GM23338 (cell line): ENCODE data around the gene MICAL3. TPM values are rescaled to one million over a fixed set of nuclear protein-coding genes. Genes with fewer than 3 reads are reported as not detected.
"Not testable (repeated sequence)": the region's sequence is repeated elsewhere in the genome, so short reads cannot be mapped to it uniquely, and the experiment has no call there.

Experiments used
- ATAC-seq: fragments of 200-7000 bp; cut with Tn5 transposase; 3 replicates; pipeline ENCODE4 v1.9.1; 2020
- DNase-seq: peaks from one replicate; pipeline ENCODE4 v3.0.0-alpha.2; 2015; ENCODE audit warnings: low spot score
- H2AFZ ChIP-seq: fragments of 200-600 bp; sonication (generic); 2 replicates; pipeline ENCODE4 v1.8.0; 2016; ENCODE audit warnings: antibody characterized with exemption, mild to moderate bottlenecking, moderate library complexity
- H3F3A ChIP-seq: fragments of 200-600 bp; sonication (generic); replicated peaks from 2 replicates; pipeline ENCODE4 v1.8.0; 2017; ENCODE audit warnings: antibody characterized with exemption, mixed run types, low read depth
- H3K27ac ChIP-seq: fragments of 200-600 bp; sonication (generic); 2 replicates; pipeline ENCODE4 v1.6.1; 2016; ENCODE audit warnings: low read depth
- H3K27me3 ChIP-seq: fragments of 200-600 bp; sonication (generic); 2 replicates; pipeline ENCODE4 v1.8.0; 2016; ENCODE audit warnings: mild to moderate bottlenecking, mixed run types, moderate library complexity; ENCODE audit not compliant: insufficient read depth
- H3K36me3 ChIP-seq: fragments of 200-600 bp; sonication (generic); 2 replicates; pipeline ENCODE4 v1.8.0; 2016; ENCODE audit warnings: mild to moderate bottlenecking; ENCODE audit not compliant: insufficient read depth
- H3K4me1 ChIP-seq: fragments of 200-600 bp; sonication (generic); 2 replicates; pipeline ENCODE4 v1.8.0; 2016; ENCODE audit warnings: mild to moderate bottlenecking, moderate library complexity; ENCODE audit not compliant: insufficient read depth
- H3K4me2 ChIP-seq: fragments of 200-600 bp; sonication (generic); 2 replicates; pipeline ENCODE4 v1.7.1; 2017; ENCODE audit warnings: mixed run types
- H3K4me3 ChIP-seq: fragments of 200-600 bp; sonication (generic); 2 replicates; pipeline ENCODE4 v1.6.1; 2016; ENCODE audit warnings: mixed run types
- H3K79me2 ChIP-seq: fragments of 200-600 bp; sonication (generic); replicated peaks from 2 replicates; pipeline ENCODE4 v1.8.0; 2017; ENCODE audit warnings: mild to moderate bottlenecking; ENCODE audit not compliant: insufficient read depth
- H3K9me2 ChIP-seq: fragments of 200-600 bp; sonication (generic); 2 replicates; pipeline ENCODE4 v1.8.0; 2017; ENCODE audit not compliant: insufficient read depth
- H4K20me1 ChIP-seq: fragments of 200-600 bp; sonication (generic); replicated peaks from 2 replicates; pipeline ENCODE4 v1.8.0; 2017; ENCODE audit warnings: mild to moderate bottlenecking; ENCODE audit not compliant: insufficient read depth
- H3K27ac Mint-ChIP-seq: 2 replicates; pipeline ENCODE4 v1.8.0; 2020; ENCODE audit warnings: inconsistent platforms, mild to moderate bottlenecking, moderate library complexity, mixed read lengths
- H3K27me3 Mint-ChIP-seq: 3 replicates; pipeline ENCODE4 v1.8.0; 2022; ENCODE audit warnings: low read depth, mild to moderate bottlenecking, moderate library complexity, mixed read lengths, inconsistent platforms; ENCODE audit not compliant: insufficient read depth, poor library complexity
- H3K36me3 Mint-ChIP-seq: 3 replicates; pipeline ENCODE4 v1.8.0; 2021; ENCODE audit warnings: low read depth, mild to moderate bottlenecking, inconsistent platforms, moderate library complexity, mixed read lengths
- H3K4me1 Mint-ChIP-seq: 3 replicates; pipeline ENCODE4 v1.8.0; 2020; ENCODE audit warnings: mild to moderate bottlenecking, inconsistent platforms, mixed read lengths
- H3K4me3 Mint-ChIP-seq: 3 replicates; pipeline ENCODE4 v1.8.0; 2021; ENCODE audit warnings: moderate library complexity, mild to moderate bottlenecking, inconsistent platforms, mixed read lengths
- H3K9me3 Mint-ChIP-seq: 3 replicates; pipeline ENCODE4 v1.8.0; 2020; ENCODE audit warnings: moderate library complexity, mild to moderate bottlenecking, inconsistent platforms, mixed read lengths
- CREB1 ChIP-seq: fragments of 250-450 bp; sonication (Bioruptor Pico); IDR thresholded peaks from 2 replicates; pipeline ENCODE4 v1.5.0; 2020; ENCODE audit warnings: low read depth, mild to moderate bottlenecking, moderate library complexity
- ETS1 ChIP-seq: IDR thresholded peaks from 2 replicates; pipeline ENCODE4 v1.6.1; 2016; ENCODE audit warnings: antibody characterized with exemption
- EZH2 ChIP-seq: fragments of 200-600 bp; sonication (generic); IDR thresholded peaks from one replicate; pipeline ENCODE4 v1.8.0; 2017; ENCODE audit warnings: antibody characterized with exemption, mild to moderate bottlenecking, low read depth; ENCODE audit not compliant: unreplicated experiment
- NANOG ChIP-seq: IDR thresholded peaks from 2 replicates; pipeline ENCODE4 v1.6.1; 2016; ENCODE audit warnings: antibody characterized with exemption, borderline replicate concordance
- POLR2AphosphoS5 ChIP-seq: IDR thresholded peaks from 2 replicates; pipeline ENCODE4 v1.6.1; 2016; ENCODE audit warnings: antibody characterized with exemption, low read depth
- ZNF114 ChIP-seq: fragments of 250-450 bp; sonication (Bioruptor Pico); IDR thresholded peaks from 2 replicates; pipeline ENCODE4 v1.5.0; 2020; ENCODE audit warnings: mild to moderate bottlenecking, moderate library complexity
- ZNF331 ChIP-seq: fragments of 250-450 bp; sonication (Bioruptor Pico); IDR thresholded peaks from 2 replicates; pipeline ENCODE4 v1.5.0; 2020; ENCODE audit warnings: low read depth, mild to moderate bottlenecking, moderate library complexity
- polyA plus RNA-seq: library from polyadenylated mRNA; unstranded; fragments of >200 nt; fragmentation: Nextera tagmentation; extraction: Ambion mirVana; gene quantifications from 2 replicates; pipeline ENCODE4 v1.2.1, GENCODE V29; 2016
- total RNA-seq: library from RNA; depleted of rRNA; stranded (reverse); fragments of >200 nt; shearing (Covaris generic); gene quantifications from 2 replicates; pipeline ENCODE4 v1.2.3, GENCODE V29; 2014

Gene MICAL3
- total and polyA plus RNA-seq, 2 experiments from 2014 or later, result 10.1 to 33.9 TPM

GRCh38 chr22:17994424-17995108 lies 29.8 kb downstream of the MICAL3 start (continued):
- no peak for TF ChIP-seq EZH2
- no peak for TF ChIP-seq ZNF331 (CRISPR knock-in tag)
- no peak for TF ChIP-seq ETS1

- peaks cover 45% of the 10 kb centered on the region for H4K20me1 ChIP-seq
- not testable (repeated sequence) for H3K36me3 ChIP-seq, H3K4me3 Mint-ChIP-seq, H3K27me3 ChIP-seq, H3K36me3 Mint-ChIP-seq, H3K27ac Mint-ChIP-seq, DNase-seq, H3F3A ChIP-seq, H3K9me2 ChIP-seq, H3K4me3 ChIP-seq, H3K4me2 ChIP-seq, H2AFZ ChIP-seq, ATAC-seq, H3K27ac ChIP-seq, H3K9me3 Mint-ChIP-seq
- Mint-ChIP-seq H3K4me1 (peaks cover 48% of the 10 kb centered on the region), H3K27me3 (peaks cover 19% of the 10 kb centered on the region)
- H3K79me2 ChIP-seq, result peaks cover 97% of the 10 kb centered on the region
- H3K4me1 ChIP-seq, result peaks cover 12% of the 10 kb centered on the region; the same call in 1 of the 2 replicates
Observed at GRCh38 chr22:17992976-17993375, 31.4 kb downstream of the MICAL3 start.

- H3K4me3 ChIP-seq, H3K27me3 ChIP-seq, H3F3A ChIP-seq, H3K36me3 ChIP-seq, H3K9me3 Mint-ChIP-seq, H2AFZ ChIP-seq, DNase-seq, H3K4me2 ChIP-seq, ATAC-seq, H3K4me3 Mint-ChIP-seq, H3K9me2 ChIP-seq, H3K27ac Mint-ChIP-seq, H3K36me3 Mint-ChIP-seq, H3K27ac ChIP-seq: not testable (repeated sequence)
- H3K79me2 ChIP-seq, result peaks cover 98% of the 10 kb centered on the region
- peaks cover 19% of the 10 kb centered on the region for H3K27me3 Mint-ChIP-seq
- peaks cover 12% of the 10 kb centered on the region for H3K4me1 ChIP-seq
- peaks cover 53% of the 10 kb centered on the region for H3K4me1 Mint-ChIP-seq
- H4K20me1 ChIP-seq, result peaks cover 52% of the 10 kb centered on the region
Observed at GRCh38 chr22:17991992-17992391, 32.4 kb downstream of the MICAL3 start.

DNA sequence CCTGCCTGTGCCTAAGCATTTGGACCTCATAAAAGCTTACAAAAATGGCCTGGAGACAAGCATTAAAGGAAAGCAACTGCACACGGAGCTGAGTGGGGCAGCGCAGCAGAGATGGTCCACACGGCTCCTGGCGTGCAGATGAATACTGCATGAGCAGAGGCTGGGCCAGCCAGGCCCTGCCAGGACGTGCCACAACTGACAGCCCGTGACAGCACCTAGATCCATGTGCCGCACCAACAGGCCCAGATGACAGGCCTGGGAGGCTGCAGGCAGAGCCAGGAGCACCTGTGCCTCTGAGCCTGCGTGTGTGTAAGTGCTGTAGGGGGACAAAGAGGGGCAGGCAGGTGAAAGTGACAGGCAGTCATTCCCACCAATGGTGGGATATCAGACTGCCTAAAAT lies 33.4 kb downstream of the MICAL3 start:
- Mint-ChIP-seq H3K27ac (no peak overlapping the region), H3K9me3 (no peaks in the 10 kb centered on the region), H3K27me3 (peaks cover 19% of the 10 kb centered on the region), H3K4me3 (no peak overlapping the region), H3K36me3 (no peaks in the 10 kb centered on the region; the same call in 2 of the 3 replicates), H3K4me1 (peaks cover 53% of the 10 kb centered on the region)
- H3K27ac ChIP-seq, result no peak overlapping the region
- H3F3A ChIP-seq, result no peaks in the 10 kb centered on the region
- peaks cover 98% of the 10 kb centered on the region for H3K79me2 ChIP-seq
- peaks cover 57% of the 10 kb centered on the region for H4K20me1 ChIP-seq
- no peak for DNase-seq
- peaks cover 12% of the 10 kb centered on the region for H3K4me1 ChIP-seq
- H3K36me3 ChIP-seq, result no peaks in the 10 kb centered on the region; the same call in 1 of the 2 replicates
- no peak overlapping the region for H3K4me2 ChIP-seq
- no peaks in the 10 kb centered on the region for H3K27me3 ChIP-seq
- H3K9me2 ChIP-seq, result no peaks in the 10 kb centered on the region
- H3K4me3 ChIP-seq, result no peak overlapping the region
- no peak for ATAC-seq
- H2AFZ ChIP-seq, result no peak overlapping the region
- TF ChIP-seq NANOG (no peak), POLR2AphosphoS5 (no peak), ZNF331 (CRISPR knock-in tag) (no peak), EZH2 (no peak), ZNF114 (no peak), CREB1 (CRISPR knock-in tag) (no peak)
